CD14-positive monocyte (primary cell): Measurements from ENCODE around the gene NRXN3. TPM values are rescaled to one million over a fixed set of nuclear protein-coding genes. Genes with fewer than 3 reads are reported as not detected.

Source experiments
- DNase-seq, 3 donors: peaks; one replicate each; pipeline ENCODE4 v3.0.0-alpha.2; 2011 to 2022
- H2AFZ ChIP-seq: 2 replicates; pipeline ENCODE4 v1.6.0; 2012; ENCODE audit warnings: mild to moderate bottlenecking, low read depth, low read length, inconsistent platforms; ENCODE audit not compliant: insufficient read depth, poor library complexity, severe bottlenecking
- H3K27ac ChIP-seq, 2 donors: 1 replicate in 1 of 2; 2 replicates in 1 of 2; pipeline ENCODE4 v1.5.1; 2012 to 2013; ENCODE audit warnings: low read length in 2 of 2, control low read depth in 1 of 2, inconsistent platforms in 1 of 2, low read depth in 1 of 2, mild to moderate bottlenecking in 1 of 2
- H3K27me3 ChIP-seq, 2 donors: one replicate each; pipeline versions ENCODE4 v1.6.0 to v1.6.1; 2011 to 2013; ENCODE audit warnings: low read length in 2 of 2; ENCODE audit not compliant: control insufficient read depth in 2 of 2, insufficient read depth in 2 of 2
- H3K36me3 ChIP-seq, 2 donors: replicated peaks in 1 of 2; 1 replicate in 1 of 2; 2 replicates in 1 of 2; pipeline versions ENCODE4 v1.5.1 to v1.6.1; 2012 to 2013; ENCODE audit warnings: low read length in 2 of 2, control low read depth in 1 of 2, inconsistent platforms in 1 of 2, mild to moderate bottlenecking in 1 of 2; ENCODE audit not compliant: insufficient read depth in 2 of 2, control insufficient read depth in 1 of 2
- H3K4me1 ChIP-seq, 2 donors: 1 replicate in 1 of 2; 2 replicates in 1 of 2; pipeline versions ENCODE4 v1.5.1 to v1.6.1; 2012 to 2013; ENCODE audit warnings: low read length in 2 of 2, control low read depth in 1 of 2, inconsistent platforms in 1 of 2, mild to moderate bottlenecking in 1 of 2, moderate library complexity in 1 of 2; ENCODE audit not compliant: insufficient read depth in 2 of 2, control insufficient read depth in 1 of 2
- H3K4me2 ChIP-seq: replicated peaks from 2 replicates; pipeline ENCODE3; 2012; ENCODE audit warnings: low read length, moderate library complexity, mild to moderate bottlenecking; ENCODE audit not compliant: poor library complexity, severe bottlenecking; ENCODE audit errors: extremely low read depth
- H3K4me3 ChIP-seq, 3 experiments: fragments of 200-600 bp in 1 of 3; sonication (generic) in 1 of 3; replicated peaks in 1 of 3; 1 replicate in 2 of 3; 2 replicates in 1 of 3; pipeline ENCODE4 v1.5.1; 2011 to 2013; ENCODE audit warnings: low read length in 3 of 3, mild to moderate bottlenecking in 3 of 3, control low read depth in 2 of 3, low read depth in 2 of 3, inconsistent platforms in 1 of 3, moderate library complexity in 1 of 3
- H3K79me2 ChIP-seq: 2 replicates; pipeline ENCODE4 v1.6.0; 2012; ENCODE audit warnings: mild to moderate bottlenecking, control low read depth, inconsistent platforms, low read length, moderate library complexity; ENCODE audit not compliant: insufficient read depth
- H3K9ac ChIP-seq: 2 replicates; pipeline ENCODE4 v1.6.0; 2017; ENCODE audit warnings: low read length, mild to moderate bottlenecking; ENCODE audit not compliant: insufficient read depth, poor library complexity, severe bottlenecking
- H3K9me3 ChIP-seq, 2 donors: replicated peaks in 1 of 2; 1 replicate in 1 of 2; 2 replicates in 1 of 2; pipeline versions ENCODE4 v1.5.1 to v1.6.1; 2012 to 2013; ENCODE audit warnings: low read length in 2 of 2, control low read depth in 1 of 2; ENCODE audit not compliant: control insufficient read depth in 1 of 2, insufficient read depth in 1 of 2
- H4K20me1 ChIP-seq: 2 replicates; pipeline ENCODE4 v1.6.0; 2012; ENCODE audit warnings: mild to moderate bottlenecking, low read length, control low read depth, moderate library complexity; ENCODE audit not compliant: insufficient read depth
- H3K27ac Mint-ChIP-seq, 7 donors: one replicate each; pipeline ENCODE4 v1.8.0; 2020; ENCODE audit warnings: mild to moderate bottlenecking in 7 of 7, mixed read lengths in 7 of 7, moderate library complexity in 6 of 7, inconsistent platforms in 2 of 7
- H3K27me3 Mint-ChIP-seq, 3 donors: one replicate each; pipeline ENCODE4 v1.8.0; 2021 to 2022; ENCODE audit warnings: low read depth in 3 of 3, mild to moderate bottlenecking in 3 of 3, mixed read lengths in 3 of 3, moderate library complexity in 3 of 3, inconsistent platforms in 1 of 3
- H3K36me3 Mint-ChIP-seq, 2 donors: one replicate each; pipeline ENCODE4 v1.8.0; 2020; ENCODE audit warnings: mixed read lengths in 2 of 2, inconsistent platforms in 1 of 2, mild to moderate bottlenecking in 1 of 2
- H3K4me1 Mint-ChIP-seq: one replicate; pipeline ENCODE4 v1.8.0; 2020; ENCODE audit warnings: mild to moderate bottlenecking, mixed read lengths
- H3K4me3 Mint-ChIP-seq, 2 donors: one replicate each; pipeline ENCODE4 v1.8.0; 2020; ENCODE audit warnings: mild to moderate bottlenecking in 2 of 2, mixed read lengths in 2 of 2, moderate library complexity in 1 of 2
- H3K9me3 Mint-ChIP-seq, 7 donors: one replicate each; pipeline ENCODE4 v1.8.0; 2020 to 2022; ENCODE audit warnings: mixed read lengths in 7 of 7, mild to moderate bottlenecking in 6 of 7, moderate library complexity in 6 of 7, inconsistent platforms in 2 of 7
- WGBS: methylation state at CpG from one replicate; pipeline ENCODE4 v1.1.5; 2013; ENCODE audit warnings: missing lambda C conversion rate; ENCODE audit not compliant: insufficient coverage; 5-methylcytosine and 5-hydroxymethylcytosine counted together
- intact Hi-C, 2 donors: fragments of 100-400 bp; cut with micrococcal nuclease; formaldehyde crosslinking; loops; one replicate each; pipeline versions ENCODE4 v1.15.0 to v1.15.1; 2023
- polyA plus RNA-seq, 3 donors: library from polyadenylated mRNA; depleted of rRNA in 1 of 3; unstranded in 2 of 3; stranded (reverse) in 1 of 3; fragments of 300-500 nt in 2 of 3; fragments of >200 nt in 1 of 3; fragmentation: Illumina TruSeq in 2 of 3; gene quantifications; 1 replicate in 2 of 3; 2 replicates in 1 of 3; pipeline ENCODE4 v1.2.3, GENCODE V29; 2012 to 2021
- TF ChIP-seq, protein P1 (sequence below): fragments of 200-600 bp; IDR thresholded peaks from one replicate; pipeline ENCODE4 v1.8.0; 2022; ENCODE audit warnings: antibody characterized with exemption, mild to moderate bottlenecking

The NRXN3 gene
- polyA plus RNA-seq, 3 donors, result not detected

DNA sequence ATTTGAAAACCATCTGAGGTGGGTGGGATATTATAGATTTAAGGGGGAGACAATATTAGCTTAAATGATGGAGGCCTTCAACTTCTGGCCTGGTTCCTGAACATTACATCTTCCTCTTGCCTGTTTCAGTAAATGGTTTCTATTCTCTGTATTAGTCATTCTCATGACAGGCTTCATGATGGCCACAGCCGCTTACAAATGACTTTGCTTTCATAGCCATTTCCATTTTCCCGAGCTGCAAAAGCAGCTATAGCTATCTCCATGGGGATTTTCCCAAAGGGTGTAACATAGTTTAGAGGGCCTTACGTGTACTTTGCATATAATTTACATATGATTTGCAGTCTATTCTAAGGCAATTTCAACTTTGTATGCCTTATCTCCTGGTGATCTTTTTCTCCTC lies 121.8 kb downstream of the NRXN3 start:
- Histone ChIP-seq H3K27me3 (no peaks in the 10 kb centered on the region), H3K9ac (no peak overlapping the region), H3K4me3 (no peak overlapping the region), H3K9me3 (no peaks in the 10 kb centered on the region), H2AFZ (no peak overlapping the region), H3K4me1 (no peaks in the 10 kb centered on the region), H4K20me1 (no peaks in the 10 kb centered on the region), H3K27ac (no peak overlapping the region), H3K4me2 (no peak overlapping the region), H3K79me2 (no peaks in the 10 kb centered on the region), H3K36me3 (no peaks in the 10 kb centered on the region)
- H3K36me3 Mint-ChIP-seq, result no peaks in the 10 kb centered on the region
- no peak overlapping the region for H3K4me3 Mint-ChIP-seq
- no CpG with 5 or more reads among the region's 3 CpGs for WGBS
- DNase-seq, result no peak
- no peak overlapping the region for H3K27ac Mint-ChIP-seq
- H3K4me1 Mint-ChIP-seq, result no peaks in the 10 kb centered on the region
- H3K9me3 Mint-ChIP-seq, result peaks cover 0 to 4% (median 0%) of the 10 kb centered on the region in 7 donors
- intact Hi-C loops, result no loop called here
- TF ChIP-seq, protein P1, sequence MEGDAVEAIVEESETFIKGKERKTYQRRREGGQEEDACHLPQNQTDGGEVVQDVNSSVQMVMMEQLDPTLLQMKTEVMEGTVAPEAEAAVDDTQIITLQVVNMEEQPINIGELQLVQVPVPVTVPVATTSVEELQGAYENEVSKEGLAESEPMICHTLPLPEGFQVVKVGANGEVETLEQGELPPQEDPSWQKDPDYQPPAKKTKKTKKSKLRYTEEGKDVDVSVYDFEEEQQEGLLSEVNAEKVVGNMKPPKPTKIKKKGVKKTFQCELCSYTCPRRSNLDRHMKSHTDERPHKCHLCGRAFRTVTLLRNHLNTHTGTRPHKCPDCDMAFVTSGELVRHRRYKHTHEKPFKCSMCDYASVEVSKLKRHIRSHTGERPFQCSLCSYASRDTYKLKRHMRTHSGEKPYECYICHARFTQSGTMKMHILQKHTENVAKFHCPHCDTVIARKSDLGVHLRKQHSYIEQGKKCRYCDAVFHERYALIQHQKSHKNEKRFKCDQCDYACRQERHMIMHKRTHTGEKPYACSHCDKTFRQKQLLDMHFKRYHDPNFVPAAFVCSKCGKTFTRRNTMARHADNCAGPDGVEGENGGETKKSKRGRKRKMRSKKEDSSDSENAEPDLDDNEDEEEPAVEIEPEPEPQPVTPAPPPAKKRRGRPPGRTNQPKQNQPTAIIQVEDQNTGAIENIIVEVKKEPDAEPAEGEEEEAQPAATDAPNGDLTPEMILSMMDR, result no peak
- peaks cover 4 to 6% (median 5%) of the 10 kb centered on the region in 3 donors for H3K27me3 Mint-ChIP-seq

DNA sequence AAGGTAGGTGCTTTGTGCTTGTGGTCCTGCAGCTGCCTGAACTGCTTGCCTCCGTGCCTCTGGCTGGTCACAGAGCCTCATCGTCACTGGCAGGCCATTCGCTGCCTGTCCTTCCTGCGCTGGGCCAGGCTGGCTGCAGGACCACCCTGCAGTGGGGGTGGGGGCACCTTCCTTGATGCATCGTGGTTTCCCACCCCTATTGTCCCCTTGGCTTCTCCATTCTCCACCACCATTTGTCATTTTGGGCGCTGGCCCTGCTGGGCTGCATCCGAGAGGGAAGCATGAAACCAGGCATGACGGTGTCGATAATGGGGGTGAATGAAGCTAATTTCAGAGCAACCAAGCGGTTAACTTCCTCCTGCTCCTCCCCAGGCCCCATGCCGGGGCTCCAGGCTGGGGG lies 127.7 kb downstream of the NRXN3 start:
- no peaks in the 10 kb centered on the region for H3K36me3 Mint-ChIP-seq
- no peak for DNase-seq
- no peaks in the 10 kb centered on the region for H3K4me1 Mint-ChIP-seq
- no peaks in the 10 kb centered on the region for H3K27me3 ChIP-seq
- H3K27ac Mint-ChIP-seq, result no peak overlapping the region
- WGBS, result 57% methylated on average over 5 of the region's 11 CpGs
- peaks cover 0 to 4% (median 0%) of the 10 kb centered on the region in 7 donors for H3K9me3 Mint-ChIP-seq
- H3K4me1 ChIP-seq, result no peaks in the 10 kb centered on the region
- H3K9me3 ChIP-seq, result no peaks in the 10 kb centered on the region
- H3K9ac ChIP-seq, result no peak overlapping the region
- H3K4me2 ChIP-seq, result no peak overlapping the region
- H3K36me3 ChIP-seq, result no peaks in the 10 kb centered on the region
- no peak overlapping the region for H3K4me3 ChIP-seq
- no peaks in the 10 kb centered on the region for H3K79me2 ChIP-seq
- intact Hi-C loops, result no loop called here
- H3K4me3 Mint-ChIP-seq, result no peak overlapping the region
- no peak overlapping the region for H3K27ac ChIP-seq
- peaks cover 5 to 14% (median 12%) of the 10 kb centered on the region in 3 donors for H3K27me3 Mint-ChIP-seq
- TF ChIP-seq, protein P1, result no peak
- no peak overlapping the region for H2AFZ ChIP-seq
- H4K20me1 ChIP-seq, result no peaks in the 10 kb centered on the region
